Stomach (tissue), 4 donors: ENCODE measurements around the gene GIPC2.
"Not testable (repeated sequence)": the region's sequence is repeated elsewhere in the genome, so short reads cannot be mapped to it uniquely, and the experiment has no call there.

Experiments used
- CTCF ChIP-seq, 7 experiments: fragments of 450-650 bp in 4 of 7; fragments of 200-600 bp in 3 of 7; sonication (generic) in 3 of 7; IDR thresholded peaks; one replicate each; pipeline ENCODE4 v1.5.1; 2016 to 2019; ENCODE audit warnings: antibody characterized with exemption in 7 of 7, control low read depth in 2 of 7, mild to moderate bottlenecking in 1 of 7
- EP300 ChIP-seq: sonication (generic); formaldehyde crosslinking; IDR thresholded peaks from one replicate; pipeline ENCODE4 v1.6.1; 2017; ENCODE audit warnings: antibody characterized with exemption
- POLR2A ChIP-seq, 4 donors: fragments of 450-650 bp; IDR thresholded peaks; one replicate each; pipeline ENCODE4 v1.6.1; 2016; ENCODE audit warnings: antibody characterized with exemption in 4 of 4, control low read depth in 2 of 4, mild to moderate bottlenecking in 1 of 4, moderate library complexity in 1 of 4
- POLR2AphosphoS5 ChIP-seq, 3 donors: sonication (generic); formaldehyde crosslinking; IDR thresholded peaks; one replicate each; pipeline ENCODE4 v1.6.1; 2016; ENCODE audit warnings: antibody characterized with exemption in 3 of 3

GRCh38 chr1:78120485-78120884 is 74.7 kb downstream of the GIPC2 start:
- not testable (repeated sequence) for TF ChIP-seq CTCF (IDR thresholded peaks at IDR 0.05); EP300; POLR2A (IDR thresholded peaks at IDR 0.05); POLR2AphosphoS5 (IDR thresholded peaks at IDR 0.05)
